ENCODE measurements around the gene MCC.

MCC gene

GRCh38 chr5:113245427-113246225 is 242.6 kb downstream of the MCC start:
- no peak for DNase-seq (ENCODE audit: low read depth, low spot score)

GRCh38 chr5:113244966-113245365 is 243.3 kb downstream of the MCC start:
- no peak for DNase-seq (ENCODE audit: low read depth, low spot score)

- DNase-seq (ENCODE audit: low read depth, low spot score): no peak
These were observed 244.9 kb downstream of the MCC start for GRCh38 chr5:113243349-113243664.

- no peak for DNase-seq (ENCODE audit: low read depth, low spot score)
These were observed 245.5 kb downstream of the MCC start for GRCh38 chr5:113242481-113243348.

- no peak for DNase-seq (ENCODE audit: low read depth, low spot score)
These were observed 247.1 kb downstream of the MCC start for GRCh38 chr5:113240951-113241726.

- DNase-seq (ENCODE audit: low read depth, low spot score): no peak
These were observed 248.2 kb downstream of the MCC start for GRCh38 chr5:113240032-113240431.

GRCh38 chr5:113237893-113238292 is 250.4 kb downstream of the MCC start:
- DNase-seq (ENCODE audit: low read depth, low spot score): no peak

GRCh38 chr5:113236536-113237288 is 251.5 kb downstream of the MCC start:
- no peak for DNase-seq (ENCODE audit: low read depth, low spot score)

GRCh38 chr5:113235884-113236283 is 252.4 kb downstream of the MCC start:
- DNase-seq (ENCODE audit: low read depth, low spot score): no peak

- no peak for DNase-seq (ENCODE audit: low read depth, low spot score)
These were observed 253.7 kb downstream of the MCC start for GRCh38 chr5:113234546-113234945.

- no peak for DNase-seq (ENCODE audit: low read depth, low spot score)
These were observed 254.6 kb downstream of the MCC start for GRCh38 chr5:113233606-113234005.

GRCh38 chr5:113232667-113233066 is 255.6 kb downstream of the MCC start:
- DNase-seq (ENCODE audit: low read depth, low spot score): no peak

- DNase-seq (ENCODE audit: low read depth, low spot score): no peak
These were observed 256.0 kb downstream of the MCC start for GRCh38 chr5:113232221-113232620.

GRCh38 chr5:113231653-113232000 is 256.6 kb downstream of the MCC start:
- DNase-seq (ENCODE audit: low read depth, low spot score): no peak

GRCh38 chr5:113230711-113231652 is 257.3 kb downstream of the MCC start:
- no peak for DNase-seq (ENCODE audit: low read depth, low spot score)

- DNase-seq (ENCODE audit: low read depth, low spot score): no peak
These were observed 260.5 kb downstream of the MCC start for GRCh38 chr5:113227798-113228197.

GRCh38 chr5:113226116-113226736 is 262.0 kb downstream of the MCC start:
- DNase-seq (ENCODE audit: low read depth, low spot score): no peak

- DNase-seq (ENCODE audit: low read depth, low spot score): no peak
These were observed 263.0 kb downstream of the MCC start for GRCh38 chr5:113225259-113225658.

- DNase-seq (ENCODE audit: low read depth, low spot score): no peak
These were observed 263.6 kb downstream of the MCC start for GRCh38 chr5:113224605-113225065.
